Umbilical cord (tissue), 2 donors: ENCODE measurements around the gene APOBEC3A. TPM values are rescaled to one million over a fixed set of nuclear protein-coding genes. Genes with fewer than 3 reads are reported as not detected.
A peak's percentile ranks its signal among the peaks of the same experiment; 100 is the strongest.
"Not testable (repeated sequence)": the region's sequence is repeated elsewhere in the genome, so short reads cannot be mapped to it uniquely, and the experiment has no call there.

Experiments
- DNase-seq: peaks from one replicate; pipeline ENCODE4 v3.0.0-alpha.2; 2015; ENCODE audit warnings: low spot score
- total RNA-seq: library from RNA; depleted of rRNA; stranded (reverse); fragments of >200 nt; gene quantifications from one replicate; pipeline ENCODE4 v1.2.3, GENCODE V29; 2014; ENCODE audit warnings: low replicate concordance; ENCODE audit not compliant: insufficient read depth

Gene APOBEC3A
- total RNA-seq, 1 donor from 2014 or later: 16.6 TPM

DNA sequence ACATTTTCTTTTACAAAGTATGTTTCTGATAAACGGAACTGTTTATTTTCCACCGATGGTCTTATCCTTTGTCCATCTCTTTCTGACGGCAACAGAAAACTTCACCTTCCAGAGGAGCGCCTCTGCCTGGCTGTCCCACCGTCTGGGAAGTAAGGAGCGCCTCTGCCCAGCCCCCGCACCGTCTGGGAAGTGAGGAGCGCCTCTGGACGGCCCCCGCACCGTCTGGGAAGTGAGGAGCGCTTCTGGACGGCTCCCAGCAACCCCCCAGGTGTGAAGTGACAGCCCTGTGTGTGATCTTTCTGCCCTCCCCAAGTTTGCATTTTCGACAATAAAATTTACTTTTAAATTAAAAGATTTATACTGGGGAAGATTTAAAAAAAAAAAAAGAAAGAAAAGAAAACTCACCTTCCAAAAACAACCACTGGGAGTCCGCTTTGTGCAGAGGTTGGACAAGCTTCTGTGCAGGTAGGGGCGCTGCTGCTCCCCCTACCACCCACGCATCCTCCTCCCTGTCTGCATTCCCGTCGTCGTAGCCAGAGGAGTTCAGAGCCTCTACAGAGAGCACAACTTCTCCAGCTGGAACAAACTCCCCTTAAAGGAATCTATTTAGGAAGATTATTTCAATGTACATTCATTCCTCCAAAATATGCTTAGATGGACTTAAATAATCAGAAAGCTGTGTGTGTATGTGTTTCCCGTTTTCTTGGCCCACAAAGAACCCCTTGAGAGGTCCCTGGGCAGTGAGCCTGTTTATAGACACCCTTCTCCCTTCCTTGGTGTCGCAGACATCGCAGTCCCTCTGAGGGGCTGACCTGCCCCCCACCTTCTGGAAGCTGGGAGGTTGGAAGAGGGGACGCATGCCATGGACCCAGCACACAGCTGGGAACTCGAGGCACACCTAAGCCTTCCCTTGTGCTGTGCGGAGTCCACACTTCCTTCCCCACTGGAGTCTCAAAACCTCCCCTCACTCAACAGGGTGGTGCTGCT, 23.9 kb downstream of the APOBEC3A start:
- DNase-seq: peak; percentile 57

DNA sequence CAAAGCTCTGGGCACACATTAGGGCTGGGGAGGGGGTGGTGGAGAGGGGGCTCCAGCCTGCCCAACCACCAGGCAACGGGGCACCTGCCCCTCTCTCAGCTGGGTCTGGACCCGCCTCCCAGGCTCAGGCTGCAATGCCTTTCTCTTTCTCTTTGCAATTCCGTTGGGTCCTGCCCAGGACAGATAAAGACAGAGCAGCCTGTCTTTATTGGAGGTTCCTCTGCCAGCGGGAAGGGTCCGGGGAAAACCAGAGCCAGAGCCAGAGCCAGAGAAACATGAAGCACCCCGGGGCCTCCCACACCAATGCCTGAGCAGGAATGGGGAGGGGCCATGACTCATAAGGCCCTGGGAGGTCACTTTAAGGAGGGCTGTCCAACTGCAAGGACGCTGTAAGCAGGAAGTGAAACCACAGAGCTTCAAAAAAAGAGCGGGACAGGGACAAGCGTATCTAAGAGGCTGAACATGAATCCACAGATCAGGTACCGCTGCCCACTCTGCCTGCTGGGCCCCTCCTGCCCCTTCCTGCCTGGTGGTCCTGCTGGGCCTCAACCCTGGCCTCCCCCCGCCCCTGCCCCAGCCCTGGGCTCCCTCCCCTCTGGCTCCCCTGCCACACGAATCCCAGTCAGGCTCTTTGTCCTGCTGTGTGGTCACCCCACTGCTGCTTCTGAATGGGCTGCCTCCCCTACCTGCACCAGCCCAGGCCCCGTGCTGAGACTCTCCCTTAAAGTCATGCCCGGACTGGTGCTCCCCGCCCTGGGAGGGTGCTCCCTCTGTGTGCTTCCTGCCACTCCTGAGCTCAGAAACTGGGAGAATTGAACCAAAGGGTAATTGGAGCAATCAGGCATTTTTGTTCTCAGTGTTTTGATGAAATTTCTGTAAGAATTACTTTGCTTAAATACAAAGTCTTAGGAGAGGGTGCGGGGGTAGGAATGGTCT, 24.9 kb downstream of the APOBEC3A start, which contains the start of gene APOBEC3B:
Gene APOBEC3B, plus strand, starts transcription at position 356 of the 936 bp plus-strand sequence. Its CDS starts 107 bp downstream, at position 463.
- peak; percentile 97 for DNase-seq

DNA sequence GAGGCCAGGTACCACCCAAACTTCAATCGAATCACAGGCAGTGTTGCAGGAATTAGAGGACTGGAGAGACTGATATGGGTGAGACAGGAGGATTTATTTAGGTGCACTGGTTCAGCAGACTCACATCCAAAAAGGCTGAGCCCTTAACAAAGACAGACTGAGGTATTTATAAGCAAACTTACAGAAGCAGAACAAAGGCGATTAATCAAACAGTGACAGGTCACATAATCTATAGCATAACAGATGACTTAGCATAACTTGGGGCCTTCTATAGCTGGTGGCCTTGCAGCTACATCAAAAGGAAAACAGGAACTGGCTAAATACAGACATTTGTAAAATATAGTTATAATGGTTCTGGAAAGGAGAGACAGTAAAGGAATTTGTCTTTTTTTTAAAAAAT, 26.8 kb downstream of the APOBEC3A start:
- DNase-seq: no peak

GRCh38 chr22:38984784-38985757, 27.7 kb downstream of the APOBEC3A start:
- DNase-seq: not testable (repeated sequence)

- no peak for DNase-seq
These were observed 29.2 kb downstream of the APOBEC3A start for GRCh38 chr22:38986629-38987028.

GRCh38 chr22:38987171-38987895, 29.9 kb downstream of the APOBEC3A start:
- no peak for DNase-seq

DNA sequence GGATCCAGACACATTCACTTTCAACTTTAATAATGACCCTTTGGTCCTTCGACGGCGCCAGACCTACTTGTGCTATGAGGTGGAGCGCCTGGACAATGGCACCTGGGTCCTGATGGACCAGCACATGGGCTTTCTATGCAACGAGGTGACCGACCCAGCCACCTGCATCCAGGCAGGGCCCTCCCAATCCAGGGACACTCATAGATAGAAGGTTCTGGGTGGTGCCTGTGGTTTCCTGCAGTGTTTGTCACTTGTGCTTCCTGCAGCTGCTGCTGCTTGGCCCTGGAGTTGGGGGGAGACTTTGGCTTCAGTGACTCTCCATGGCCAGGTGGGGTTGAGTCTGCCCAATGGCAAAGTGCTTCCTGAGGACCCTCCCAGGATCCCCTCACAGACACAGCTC, 32.1 kb downstream of the APOBEC3A start:
- no peak for DNase-seq

DNA sequence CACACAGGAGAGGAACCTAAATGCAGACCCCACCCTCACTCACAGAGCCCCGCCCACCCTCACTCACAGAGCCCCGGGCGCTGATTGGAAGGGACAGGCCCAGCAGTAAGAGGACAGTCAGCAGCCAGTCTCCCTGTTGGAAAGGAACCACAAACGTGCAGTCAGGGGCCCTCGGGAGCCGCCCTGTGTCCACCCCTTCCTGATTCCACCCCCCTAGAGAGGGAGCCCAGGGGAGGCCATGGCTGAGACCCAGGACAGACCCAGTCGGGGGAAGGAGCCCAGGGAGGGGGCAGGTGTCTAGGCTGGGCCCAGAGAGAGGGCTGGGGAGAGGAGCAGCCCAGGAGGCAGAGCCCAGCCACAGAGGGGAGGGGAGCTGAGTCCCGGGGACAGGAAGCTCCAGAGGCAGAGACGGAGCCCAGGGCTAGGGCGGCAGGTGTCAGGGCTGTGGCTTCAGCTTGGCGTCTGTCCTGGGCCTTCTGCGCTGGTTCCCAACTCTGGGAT, 35.5 kb downstream of the APOBEC3A start:
- DNase-seq: not testable (repeated sequence)

- no peak for DNase-seq
These were observed 38.7 kb downstream of the APOBEC3A start for GRCh38 chr22:38996105-38996504.

DNA sequence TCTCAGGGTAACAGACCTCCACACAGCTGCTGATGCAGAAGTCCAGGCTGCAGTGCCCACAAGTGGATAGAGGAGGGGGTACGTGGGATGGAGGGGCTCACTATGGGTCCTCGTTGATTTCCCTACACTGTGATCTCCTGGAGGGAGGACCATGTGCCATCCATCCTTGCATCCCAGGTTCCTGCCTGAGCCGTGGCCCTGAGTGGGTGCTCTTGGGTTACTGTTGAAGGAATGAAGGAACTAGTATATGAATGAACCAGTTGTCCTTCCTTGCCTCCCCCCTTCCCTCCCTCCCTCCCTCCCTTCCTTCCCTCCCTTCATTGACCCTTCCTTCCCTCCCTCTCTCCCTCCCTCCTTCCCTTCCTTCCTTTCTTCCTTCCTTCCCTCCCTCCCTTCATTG, 40.1 kb downstream of the APOBEC3A start:
- no peak for DNase-seq

GRCh38 chr22:39003165-39003638, 45.8 kb downstream of the APOBEC3A start:
- DNase-seq: peak; percentile 85

DNA sequence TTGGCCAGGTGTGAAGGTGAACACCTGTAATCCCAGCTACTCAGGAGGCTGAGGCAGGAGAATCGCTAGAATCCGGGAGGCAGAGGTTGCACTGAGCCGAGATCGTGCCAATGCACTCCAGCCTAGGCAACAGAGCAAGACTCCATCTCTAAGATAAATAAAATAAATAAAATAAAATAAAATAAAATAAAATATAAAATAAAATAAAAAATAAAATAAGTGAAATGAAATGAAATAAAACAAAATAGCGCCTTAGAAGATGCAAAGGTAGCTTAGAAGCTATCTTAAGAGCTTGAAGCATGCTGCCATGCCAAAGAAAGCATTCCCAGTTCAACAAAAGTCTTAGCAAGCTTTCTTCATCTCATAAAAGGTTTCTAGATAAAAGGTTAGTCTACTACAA, 49.8 kb downstream of the APOBEC3A start:
- DNase-seq: no peak

- not testable (repeated sequence) for DNase-seq
These were observed 51.0 kb downstream of the APOBEC3A start for GRCh38 chr22:39008271-39008850.

DNA sequence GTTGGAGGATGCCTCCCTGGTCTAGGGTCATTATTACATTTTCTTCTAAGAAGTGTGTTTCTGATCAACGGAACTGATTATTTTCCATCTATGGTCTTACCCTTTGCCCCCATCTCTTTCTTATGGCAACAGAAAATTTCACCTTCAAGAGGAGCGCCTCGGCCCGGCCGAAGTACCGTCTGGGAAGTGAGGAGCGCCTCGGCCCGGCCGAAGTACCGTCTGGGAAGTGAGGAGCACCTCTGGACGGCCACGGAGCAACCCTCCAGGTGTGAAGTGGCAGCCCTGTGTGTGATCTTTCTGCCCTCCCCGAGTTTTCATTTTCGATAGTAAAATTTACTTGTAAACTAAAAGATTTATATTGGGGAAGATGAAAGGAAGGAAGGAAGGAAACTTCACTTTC, 53.5 kb downstream of the APOBEC3A start:
- DNase-seq: no peak

Other genes starting within 250 kb of the APOBEC3A start
- 127 TPM for gene SUN2, start 201.6 kb upstream of the APOBEC3A start, total RNA-seq
- gene DNAL4, start 163.5 kb upstream of the APOBEC3A start, total RNA-seq: 9.9 TPM
- 3.9 TPM for gene NPTXR, start 113.6 kb upstream of the APOBEC3A start, total RNA-seq
- 51.8 TPM for gene CBX6, start 85.4 kb upstream of the APOBEC3A start, total RNA-seq
- gene APOBEC3B, start 24.7 kb downstream of the APOBEC3A start, total RNA-seq: not detected
- gene APOBEC3C, start 56.6 kb downstream of the APOBEC3A start, total RNA-seq: 4.6 TPM
- gene APOBEC3D, start 63.5 kb downstream of the APOBEC3A start, total RNA-seq: 2.4 TPM
- gene APOBEC3F, start 83.3 kb downstream of the APOBEC3A start, total RNA-seq: 1.7 TPM
- gene APOBEC3G, start 119.7 kb downstream of the APOBEC3A start, total RNA-seq: 7.9 TPM
- not detected for gene APOBEC3H, start 139.6 kb downstream of the APOBEC3A start, total RNA-seq
- 10.4 TPM for gene CBX7, start 195.1 kb downstream of the APOBEC3A start, total RNA-seq